Sigmoid colon (tissue), 7 donors: Measurements from ENCODE around the gene FMO1. TPM values are rescaled to one million over a fixed set of nuclear protein-coding genes. Genes with fewer than 3 reads are reported as not detected.

Experiments
- DNase-seq: peaks from one replicate; pipeline ENCODE4 v3.0.0-alpha.2; 2019
- H3K27ac ChIP-seq, 4 donors: fragments of 200-600 bp; sonication (generic); one replicate each; pipeline ENCODE4 v1.5.1; 2016 to 2019; ENCODE audit warnings: mild to moderate bottlenecking in 1 of 4
- H3K27me3 ChIP-seq, 3 donors: fragments of 200-600 bp; sonication (generic); one replicate each; pipeline ENCODE4 v1.5.1; 2019; ENCODE audit warnings: mild to moderate bottlenecking in 1 of 3
- H3K36me3 ChIP-seq, 4 donors: fragments of 200-600 bp; sonication (generic); one replicate each; pipeline ENCODE4 v1.5.1; 2016 to 2019
- H3K4me1 ChIP-seq, 4 donors: fragments of 200-600 bp; sonication (generic); one replicate each; pipeline ENCODE4 v1.5.1; 2017 to 2019
- H3K4me3 ChIP-seq, 4 donors: fragments of 200-600 bp; sonication (generic); one replicate each; pipeline ENCODE4 v1.5.1; 2017 to 2019; ENCODE audit warnings: mild to moderate bottlenecking in 2 of 4, moderate library complexity in 1 of 4
- H3K9me3 ChIP-seq, 4 donors: fragments of 200-600 bp in 3 of 4; sonication (generic) in 3 of 4; one replicate each; pipeline versions ENCODE4 v1.5.1 to v1.6.1; 2013 to 2019
- EP300 ChIP-seq, 4 donors: sonication (generic); formaldehyde crosslinking; IDR thresholded peaks; one replicate each; pipeline ENCODE4 v1.6.1; 2017; ENCODE audit warnings: antibody characterized with exemption in 4 of 4
- POLR2A ChIP-seq, 2 donors: fragments of 450-650 bp; IDR thresholded peaks; one replicate each; pipeline ENCODE4 v1.6.1; 2016; ENCODE audit warnings: antibody characterized with exemption in 2 of 2, mild to moderate bottlenecking in 2 of 2, moderate library complexity in 2 of 2
- POLR2AphosphoS5 ChIP-seq, 4 donors: sonication (generic); formaldehyde crosslinking; IDR thresholded peaks; one replicate each; pipeline ENCODE4 v1.6.1; 2017; ENCODE audit warnings: antibody characterized with exemption in 4 of 4
- WGBS, 2 donors: extraction: QIAGEN DNeasy Blood & Tissue Kit; methylation state at CpG; one replicate each; pipeline ENCODE4 v1.1.7; 2013; 5-methylcytosine and 5-hydroxymethylcytosine counted together
- intact Hi-C: fragments of 100-400 bp; cut with DNase I; formaldehyde crosslinking; loops from one replicate; pipeline ENCODE4 v1.15.1; 2023
- polyA plus RNA-seq, 3 donors: library from polyadenylated mRNA; stranded (reverse); fragments of 200-250 nt; gene quantifications; one replicate each; pipeline ENCODE4 v1.2.3, GENCODE V29; 2013
- total RNA-seq, 4 donors: library from RNA; depleted of rRNA; stranded (reverse); fragments of >200 nt; gene quantifications; one replicate each; pipeline ENCODE4 v1.1.0, GENCODE V29; 2016
- TF ChIP-seq, protein P1 (sequence below), 4 experiments: fragments of 450-650 bp in 3 of 4; fragments of 200-600 bp in 1 of 4; IDR thresholded peaks; one replicate each; pipeline ENCODE4 v1.5.1; 2016 to 2019; ENCODE audit warnings: antibody characterized with exemption in 4 of 4, mild to moderate bottlenecking in 3 of 4, moderate library complexity in 2 of 4
- donor health status: healthy with polysubstance abuse.
- donor health status: Bipolar disorder and iron deficiency.
- donor health status: healthy.

The FMO1 gene
- total and polyA plus RNA-seq, 7 donors: 0.26 to 0.82 (median 0.36) TPM; not detected in 2

DNA sequence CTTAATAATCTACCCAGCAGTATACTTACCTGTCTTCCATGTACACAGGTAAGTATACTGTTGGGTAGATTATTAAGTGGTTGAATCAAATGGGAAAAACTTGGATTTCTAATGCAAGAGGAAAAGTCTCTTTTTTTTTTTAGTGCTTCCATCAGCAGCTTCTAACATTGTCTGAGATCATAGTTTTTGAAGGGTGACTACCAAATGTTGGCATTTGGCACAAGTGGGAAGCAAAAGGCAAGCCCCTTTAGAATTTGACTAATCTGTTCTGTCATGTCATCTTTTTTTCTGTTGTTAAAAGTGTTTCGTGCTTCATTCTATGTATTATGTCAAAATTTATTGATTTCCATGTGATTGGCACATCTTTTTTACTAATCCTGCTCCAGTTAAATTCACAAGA, 547 bp downstream of the FMO1 start:
- WGBS, 2 donors: 0 to 91% methylated on average over 1 of the region's 1 CpG
- Histone ChIP-seq H3K27ac (no peak overlapping the region), H3K36me3 (no peaks in the 10 kb centered on the region), H3K4me1 (peaks cover 0 to 8% (median 0%) of the 10 kb centered on the region in 4 donors), H3K9me3 (no peaks in the 10 kb centered on the region), H3K4me3 (no peak overlapping the region), H3K27me3 (peaks cover 0 to 26% (median 26%) of the 10 kb centered on the region in 3 donors)
- TF ChIP-seq, protein P1, sequence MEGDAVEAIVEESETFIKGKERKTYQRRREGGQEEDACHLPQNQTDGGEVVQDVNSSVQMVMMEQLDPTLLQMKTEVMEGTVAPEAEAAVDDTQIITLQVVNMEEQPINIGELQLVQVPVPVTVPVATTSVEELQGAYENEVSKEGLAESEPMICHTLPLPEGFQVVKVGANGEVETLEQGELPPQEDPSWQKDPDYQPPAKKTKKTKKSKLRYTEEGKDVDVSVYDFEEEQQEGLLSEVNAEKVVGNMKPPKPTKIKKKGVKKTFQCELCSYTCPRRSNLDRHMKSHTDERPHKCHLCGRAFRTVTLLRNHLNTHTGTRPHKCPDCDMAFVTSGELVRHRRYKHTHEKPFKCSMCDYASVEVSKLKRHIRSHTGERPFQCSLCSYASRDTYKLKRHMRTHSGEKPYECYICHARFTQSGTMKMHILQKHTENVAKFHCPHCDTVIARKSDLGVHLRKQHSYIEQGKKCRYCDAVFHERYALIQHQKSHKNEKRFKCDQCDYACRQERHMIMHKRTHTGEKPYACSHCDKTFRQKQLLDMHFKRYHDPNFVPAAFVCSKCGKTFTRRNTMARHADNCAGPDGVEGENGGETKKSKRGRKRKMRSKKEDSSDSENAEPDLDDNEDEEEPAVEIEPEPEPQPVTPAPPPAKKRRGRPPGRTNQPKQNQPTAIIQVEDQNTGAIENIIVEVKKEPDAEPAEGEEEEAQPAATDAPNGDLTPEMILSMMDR (IDR thresholded peaks at IDR 0.05): no peak
- TF ChIP-seq POLR2AphosphoS5 (IDR thresholded peaks at IDR 0.05) (no peak), EP300 (IDR thresholded peaks at IDR 0.05) (no peak), POLR2A (IDR thresholded peaks at IDR 0.05) (no peak)
- intact Hi-C loops: no loop called here
- no peak for DNase-seq

DNA sequence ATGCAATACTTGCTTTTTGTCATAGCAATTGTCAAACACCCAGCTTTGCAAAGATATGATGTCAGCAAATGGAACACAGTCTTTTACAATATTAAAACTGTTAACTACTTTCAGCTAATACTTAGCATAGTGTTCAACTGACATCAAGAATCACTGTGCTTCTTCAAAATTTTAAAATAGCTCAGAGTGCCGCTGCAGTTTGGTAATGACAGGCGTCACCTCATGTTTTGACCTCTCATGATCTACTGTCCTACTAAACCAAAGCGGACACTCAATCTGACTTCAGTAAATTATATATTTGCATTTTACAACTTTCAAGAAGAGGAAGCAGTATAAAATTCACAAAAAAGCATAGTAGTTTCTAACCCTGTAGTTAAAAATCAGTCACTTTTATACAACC, 2.0 kb downstream of the FMO1 start:
- intact Hi-C loops: no loop called here
- H3K9me3 ChIP-seq: no peaks in the 10 kb centered on the region
- H3K27me3 ChIP-seq: peaks cover 0 to 29% (median 26%) of the 10 kb centered on the region in 3 donors
- no peak for TF ChIP-seq POLR2A (IDR thresholded peaks at IDR 0.05)
- TF ChIP-seq EP300 (IDR thresholded peaks at IDR 0.05): no peak
- TF ChIP-seq, protein P1 (IDR thresholded peaks at IDR 0.05): no peak
- TF ChIP-seq POLR2AphosphoS5 (IDR thresholded peaks at IDR 0.05): no peak
- H3K4me1 ChIP-seq: peaks cover 0 to 8% (median 0%) of the 10 kb centered on the region in 4 donors
- no peak overlapping the region for H3K4me3 ChIP-seq
- DNase-seq: no peak
- H3K36me3 ChIP-seq: no peaks in the 10 kb centered on the region
- no peak overlapping the region for H3K27ac ChIP-seq
- 90 to 92% methylated on average over 3 of the region's 3 CpGs for WGBS, 2 donors

- Histone ChIP-seq H3K27me3 (peaks cover 0 to 29% (median 26%) of the 10 kb centered on the region in 3 donors), H3K27ac (no peak overlapping the region), H3K4me3 (peak overlapping the region; percentile 19 to 49 (median 41)), H3K36me3 (no peaks in the 10 kb centered on the region), H3K9me3 (no peaks in the 10 kb centered on the region), H3K4me1 (peaks cover 0 to 8% (median 0%) of the 10 kb centered on the region in 4 donors)
- 1 to 4% methylated on average over 34 of the region's 34 CpGs for WGBS, 2 donors
- intact Hi-C loops: no loop called here
- no peak for TF ChIP-seq POLR2AphosphoS5 (IDR thresholded peaks at IDR 0.05)
- DNase-seq: no peak
Observed at GRCh38 chr1:171251042-171251951, 3.0 kb downstream of the FMO1 start.

DNA sequence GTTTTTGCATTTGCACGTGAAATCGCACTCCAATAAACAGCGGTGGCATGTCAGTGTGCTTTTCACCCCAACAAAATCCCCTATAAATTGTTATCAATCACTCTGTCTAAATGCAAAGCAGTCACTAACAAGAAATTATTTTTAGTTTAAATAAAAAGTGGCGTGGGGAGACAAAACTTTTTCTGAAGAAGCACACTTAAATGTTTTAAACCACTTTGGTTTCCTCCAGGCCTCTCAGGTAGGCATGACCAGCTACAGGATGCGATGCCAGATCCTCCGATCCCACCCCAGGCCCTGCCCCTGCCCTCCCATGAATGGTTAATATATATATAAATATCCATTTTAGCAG, 3.6 kb downstream of the FMO1 start:
- 30 to 40% methylated on average over 6 of the region's 6 CpGs for WGBS, 2 donors
- Histone ChIP-seq H3K4me3 (peak overlapping the region in 2 of 4 donors; percentile 47 to 49), H3K4me1 (peaks cover 0 to 8% (median 0%) of the 10 kb centered on the region in 4 donors), H3K27me3 (peaks cover 0 to 29% (median 26%) of the 10 kb centered on the region in 3 donors), H3K9me3 (no peaks in the 10 kb centered on the region), H3K36me3 (no peaks in the 10 kb centered on the region), H3K27ac (no peak overlapping the region)
- DNase-seq: no peak
- TF ChIP-seq POLR2AphosphoS5 (IDR thresholded peaks at IDR 0.05) (no peak), EP300 (IDR thresholded peaks at IDR 0.05) (no peak), POLR2A (IDR thresholded peaks at IDR 0.05) (no peak)
- TF ChIP-seq, protein P1 (IDR thresholded peaks at IDR 0.05): no peak
- intact Hi-C loops: no loop called here

- Histone ChIP-seq H3K9me3 (no peaks in the 10 kb centered on the region), H3K27ac (no peak overlapping the region), H3K4me3 (no peak overlapping the region), H3K4me1 (peaks cover 0 to 8% (median 0%) of the 10 kb centered on the region in 4 donors), H3K27me3 (peaks cover 0 to 29% (median 26%) of the 10 kb centered on the region in 3 donors), H3K36me3 (no peaks in the 10 kb centered on the region)
- TF ChIP-seq POLR2AphosphoS5 (IDR thresholded peaks at IDR 0.05) (no peak), POLR2A (IDR thresholded peaks at IDR 0.05) (no peak), EP300 (IDR thresholded peaks at IDR 0.05) (no peak)
- TF ChIP-seq, protein P1 (IDR thresholded peaks at IDR 0.05): no peak
- DNase-seq: no peak
- intact Hi-C loops: no loop called here
- 48 to 68% methylated on average over 5 of the region's 5 CpGs for WGBS, 2 donors
Observed at GRCh38 chr1:171252482-171252881, 4.2 kb downstream of the FMO1 start.
